Measurements from ENCODE around the gene BRD8.
"Not testable (repeated sequence)": the region's sequence is repeated elsewhere in the genome, so short reads cannot be mapped to it uniquely, and the experiment has no call there.

The BRD8 gene

GRCh38 chr5:138160706-138161105 is 17.7 kb downstream of the BRD8 start:
- no peak for DNase-seq

GRCh38 chr5:138159666-138160065 is 18.8 kb downstream of the BRD8 start:
- no peak for DNase-seq

- no peak for DNase-seq
Observed at GRCh38 chr5:138157626-138158025, 20.8 kb downstream of the BRD8 start.

GRCh38 chr5:138155977-138156376 is 22.5 kb downstream of the BRD8 start:
- not testable (repeated sequence) for DNase-seq

- DNase-seq, result no peak
Observed at GRCh38 chr5:138149530-138149929, 28.9 kb downstream of the BRD8 start.

GRCh38 chr5:138148811-138149210 is 29.6 kb downstream of the BRD8 start:
- DNase-seq, result no peak

DNA sequence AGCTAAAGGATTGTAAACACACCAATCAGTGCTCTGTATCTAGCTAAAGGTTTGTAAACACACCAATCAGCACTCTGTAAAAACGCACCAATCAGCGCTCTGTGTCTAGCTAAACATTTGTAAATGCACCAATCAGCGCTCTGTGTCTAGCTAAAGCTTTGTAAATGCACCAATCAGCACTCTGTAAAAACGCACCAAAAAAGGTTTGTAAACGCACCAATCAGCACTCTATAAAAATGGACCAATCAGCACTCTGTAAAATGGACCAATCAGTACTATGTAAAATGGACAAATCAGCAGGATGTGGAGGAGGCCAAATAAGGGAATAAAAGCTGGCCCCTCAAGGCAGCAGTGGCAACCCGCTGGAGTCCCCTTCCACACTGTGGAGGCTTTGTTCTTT is 34.9 kb downstream of the BRD8 start:
- not testable (repeated sequence) for DNase-seq

DNA sequence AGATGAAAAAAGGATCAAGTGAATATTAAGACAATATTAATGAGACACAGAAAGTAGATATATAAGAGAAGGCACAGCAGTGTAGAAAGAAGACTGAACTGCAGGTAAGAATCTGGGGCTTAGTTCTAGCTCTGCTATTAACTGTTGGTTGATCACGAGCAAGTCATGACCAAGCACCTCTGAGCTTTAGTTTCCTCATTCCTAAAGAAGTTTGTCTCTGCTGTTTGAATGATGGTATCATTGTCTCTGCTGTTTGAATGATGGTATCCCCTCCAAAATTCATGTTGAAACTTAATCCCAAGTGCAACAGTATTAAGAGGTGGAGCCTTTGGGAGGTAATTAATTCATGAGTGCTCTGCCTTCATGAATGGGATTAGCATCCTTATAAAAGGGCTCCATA is 36.7 kb downstream of the BRD8 start:
- DNase-seq, result no peak

DNA sequence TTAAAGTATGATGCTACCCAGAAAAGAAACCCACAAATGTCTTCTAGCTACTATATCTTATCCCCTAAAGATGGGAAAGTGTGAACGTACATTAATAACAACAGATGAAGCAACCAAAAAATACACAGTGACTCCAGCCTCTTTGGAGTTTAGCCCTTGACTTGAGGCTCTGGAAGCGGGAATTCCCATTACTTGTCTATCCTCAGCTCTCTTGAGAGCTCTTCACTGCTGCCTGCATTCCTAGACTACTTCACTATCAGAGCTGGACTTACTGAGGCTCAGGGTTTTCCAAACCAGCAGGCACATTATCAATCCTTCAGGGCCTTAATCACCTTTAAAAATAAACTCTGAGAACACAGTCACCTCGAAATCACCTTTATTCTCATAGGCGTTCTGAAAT is 38.2 kb downstream of the BRD8 start:
- no peak for DNase-seq

DNA sequence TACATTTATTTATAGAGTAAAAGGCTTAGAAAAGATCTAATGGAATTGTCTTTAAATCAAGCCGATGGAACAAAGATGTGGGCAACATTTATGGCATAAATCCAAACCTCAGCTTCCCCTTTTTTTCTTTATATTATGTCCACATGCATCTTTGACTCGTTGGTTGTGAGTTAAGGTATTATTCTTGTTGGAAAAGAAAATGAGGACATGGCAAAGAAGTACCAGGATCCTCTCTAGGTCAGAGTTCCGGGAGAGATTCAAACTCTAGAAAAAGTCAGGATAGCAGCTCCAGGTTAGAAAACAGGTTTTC is 38.7 kb downstream of the BRD8 start:
- DNase-seq, result no peak

DNA sequence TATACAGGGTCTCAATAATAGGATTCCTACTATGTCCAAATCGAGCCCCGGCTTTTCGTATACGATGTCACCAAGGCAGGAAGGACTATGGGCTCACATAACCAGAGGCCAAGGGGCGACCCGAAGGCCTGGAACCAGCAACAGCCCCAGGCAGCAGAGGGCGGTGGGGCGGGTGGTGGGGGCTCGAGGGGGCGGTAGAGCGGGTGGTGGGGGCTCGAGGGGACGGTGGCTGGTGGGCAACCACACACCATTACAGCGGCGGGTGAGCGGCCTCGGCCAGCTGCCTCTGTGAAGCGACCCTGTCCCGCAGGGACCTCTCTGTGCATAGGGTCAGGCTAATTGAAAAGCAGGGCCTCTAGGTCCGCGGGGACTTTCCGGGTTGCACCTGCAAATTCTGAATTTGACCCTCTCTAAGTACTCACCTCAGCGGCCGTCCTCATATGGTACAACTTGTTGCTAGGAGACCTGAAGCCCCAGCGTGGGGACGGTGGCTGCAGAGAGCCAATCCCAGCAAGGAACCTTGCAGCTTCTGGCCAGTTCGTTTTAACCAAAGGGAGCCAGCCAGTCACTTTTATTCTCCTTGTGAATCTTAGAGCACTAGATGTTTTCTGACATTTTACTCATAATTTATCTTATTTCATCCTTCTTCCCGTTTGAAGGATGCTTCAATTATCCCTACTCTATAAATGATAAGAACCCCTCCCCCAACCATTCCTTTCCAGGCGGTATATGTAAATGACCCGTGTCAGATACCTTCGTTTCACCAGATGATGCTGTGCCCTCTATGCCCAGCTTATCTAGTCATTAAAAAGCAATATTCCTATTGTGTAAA is 39.3 kb downstream of the BRD8 start, which contains the start of gene NME5:
NME5 (minus strand) TSS at position 480 of the 832 bp plus-strand sequence. CDS start 648 bp downstream, outside the sequence.
- peak in 1 of 2 donors; percentile 4 for DNase-seq

GRCh38 chr5:138132543-138132942 is 45.9 kb downstream of the BRD8 start:
- no peak for DNase-seq

DNA sequence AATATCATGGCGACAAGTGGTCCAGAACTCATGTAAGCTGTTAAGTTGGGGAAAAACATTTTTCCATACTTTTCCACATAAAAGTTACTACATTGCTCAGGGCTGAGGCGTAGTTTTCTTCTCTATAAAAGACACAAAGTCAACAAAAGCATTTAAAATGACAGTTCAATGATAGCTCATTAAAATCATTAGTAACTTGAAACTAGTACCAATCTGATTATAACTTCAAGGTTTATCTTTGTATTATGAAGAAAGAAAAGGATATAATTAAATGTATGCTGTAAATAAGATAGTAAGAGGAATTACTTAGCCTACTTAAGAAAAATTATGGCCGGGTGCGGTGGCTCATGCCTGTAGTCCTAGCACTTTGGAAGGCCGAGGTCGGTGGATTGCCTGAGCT is 49.1 kb downstream of the BRD8 start:
- no peak for DNase-seq

GRCh38 chr5:138128334-138128733 is 50.1 kb downstream of the BRD8 start:
- no peak for DNase-seq

- no peak for DNase-seq
Observed at GRCh38 chr5:138115254-138115653, 63.2 kb downstream of the BRD8 start.

DNA sequence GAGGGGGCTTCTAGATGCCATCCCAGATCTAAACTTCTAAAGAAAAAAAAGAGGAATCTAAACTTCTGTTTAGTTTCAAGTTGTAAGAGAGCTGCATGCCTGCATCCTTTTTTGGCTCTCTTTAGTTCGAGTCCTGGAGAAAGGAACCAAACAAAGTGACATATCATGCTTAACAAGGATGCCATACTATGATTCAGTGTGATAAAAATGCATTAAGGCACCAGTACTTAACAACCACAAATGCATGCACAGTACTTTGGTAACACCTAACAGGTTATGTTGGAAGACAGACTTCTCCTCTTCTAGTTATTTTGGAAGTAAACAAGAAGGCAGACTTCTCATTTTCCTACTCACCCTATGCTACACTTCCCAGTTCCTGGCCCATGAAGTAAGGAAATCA is 66.5 kb downstream of the BRD8 start:
- no peak for DNase-seq

DNA sequence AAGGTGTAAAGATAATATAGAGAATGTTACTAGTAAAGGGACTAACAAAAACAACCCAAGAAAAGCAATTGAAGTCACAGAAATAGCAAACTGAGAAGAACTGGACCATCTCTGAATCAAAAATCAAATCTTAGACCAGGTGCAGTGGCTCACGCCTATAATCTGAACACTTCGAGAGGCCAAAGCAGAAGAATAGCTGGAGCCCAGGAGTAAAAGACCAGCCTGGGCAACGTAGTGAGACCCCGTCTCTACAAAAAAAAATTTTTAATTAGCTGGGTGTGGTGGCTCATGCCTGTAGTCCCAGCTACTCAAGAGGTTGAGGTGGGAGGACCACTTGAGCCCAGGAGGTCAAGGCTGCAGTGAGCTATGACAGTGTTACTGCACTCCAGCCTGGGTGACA is 67.2 kb downstream of the BRD8 start:
- no peak for DNase-seq

DNA sequence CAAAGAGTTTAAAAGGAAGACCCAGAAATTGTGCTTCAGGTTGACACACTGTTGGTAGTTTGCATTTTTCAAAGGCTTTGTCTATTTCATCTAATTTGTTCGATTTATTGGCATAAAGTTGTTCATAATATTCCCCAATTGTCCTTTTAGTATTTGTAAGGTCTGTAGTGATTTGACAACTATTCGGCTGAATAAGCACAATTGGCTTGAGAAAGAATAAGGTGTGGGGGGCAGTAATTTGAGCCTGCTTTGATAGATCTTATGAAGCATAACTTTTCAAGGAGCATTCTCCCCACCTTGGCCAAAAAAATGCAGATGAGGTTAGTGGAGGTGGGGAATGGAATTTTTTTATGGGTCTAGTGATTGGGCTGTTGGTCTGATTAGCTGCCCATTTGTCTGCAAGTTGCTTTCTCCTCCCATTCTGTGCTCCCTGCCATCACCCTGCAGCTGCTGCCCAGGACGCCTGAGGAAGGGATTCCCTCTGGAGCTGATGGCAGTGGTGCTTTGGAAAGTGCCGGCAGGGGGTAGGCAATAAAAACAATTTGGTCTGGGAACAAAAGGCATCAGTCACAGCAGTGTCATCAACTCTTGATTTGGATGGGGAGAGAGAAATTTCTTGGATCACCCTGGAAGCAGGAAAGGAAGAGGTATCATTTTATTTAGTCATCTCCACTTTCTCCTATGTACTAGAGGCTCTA is 68.0 kb downstream of the BRD8 start:
- DNase-seq, result no peak

GRCh38 chr5:138109463-138110265 is 68.8 kb downstream of the BRD8 start:
- no peak for DNase-seq

DNA sequence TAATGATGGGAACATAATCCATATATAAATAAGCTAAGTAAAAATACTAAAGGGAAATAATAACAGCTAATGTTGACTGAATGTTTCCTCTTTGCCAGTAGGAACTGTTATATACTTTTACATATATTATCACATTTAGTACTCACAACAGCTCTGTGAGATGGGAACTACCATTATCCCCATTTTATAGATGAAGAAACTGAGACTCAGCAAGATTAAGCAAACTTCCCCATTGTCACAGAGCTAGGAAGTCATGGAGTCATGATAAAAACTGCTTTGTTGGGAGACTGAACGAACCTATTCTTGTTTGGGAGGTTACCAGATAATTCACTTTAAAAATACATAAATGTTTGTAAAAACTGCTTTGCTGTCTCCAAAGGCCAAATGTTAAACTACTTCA is 71.2 kb downstream of the BRD8 start:
- DNase-seq, result no peak

DNA sequence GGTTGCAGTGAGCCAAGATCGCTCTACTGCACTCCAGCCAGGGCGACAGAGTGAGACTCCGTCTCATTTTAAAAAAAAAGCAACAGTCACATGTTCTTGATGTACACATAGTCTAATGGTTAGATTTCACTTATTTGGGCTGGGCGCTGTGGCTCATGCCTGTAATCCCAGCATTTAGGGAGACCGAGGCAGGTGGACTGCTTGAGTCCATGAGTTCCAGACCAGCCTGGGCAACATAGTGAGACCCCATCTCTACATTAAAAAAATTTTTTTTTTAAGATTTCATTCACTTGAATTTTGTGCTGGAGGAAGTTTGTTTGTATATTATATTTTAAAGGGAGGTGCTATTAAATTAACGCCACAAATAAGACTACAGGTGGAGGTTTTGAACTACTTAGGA is 72.7 kb downstream of the BRD8 start:
- no peak for DNase-seq

DNA sequence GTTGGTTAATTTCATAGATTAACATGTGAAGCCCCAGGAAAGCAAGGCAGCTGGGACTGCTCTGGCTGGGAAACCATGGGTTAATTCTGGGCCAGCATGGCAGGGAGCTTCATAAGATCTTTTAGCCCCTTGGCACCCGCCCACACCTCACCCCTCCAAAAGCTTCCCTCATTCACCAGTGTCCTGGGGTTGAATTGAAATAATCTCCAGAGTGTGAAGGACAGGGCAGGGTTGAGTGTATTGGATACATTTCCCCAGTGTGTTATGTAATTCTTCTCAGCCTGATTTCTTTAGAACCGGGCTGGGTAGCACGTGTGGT is 75.2 kb downstream of the BRD8 start:
- DNase-seq, result no peak

- DNase-seq, result peak in 1 of 2 donors; percentile 5
Observed at GRCh38 chr5:138102454-138103318, 75.7 kb downstream of the BRD8 start.
